ENCODE data around the gene FOXO1.

The FOXO1 gene

GRCh38 chr13:40581277-40581579 lies 85.2 kb downstream of the FOXO1 start:
- DNase-seq (ENCODE audit: low spot score): no peak
- Histone ChIP-seq H3K4me3 (no peak overlapping the region), H3K27ac (no peak overlapping the region)
- TF ChIP-seq CTCF (IDR thresholded peaks at IDR 0.05): no peak

- no peak for DNase-seq (ENCODE audit: low spot score)
- H3K4me3 ChIP-seq: no peak overlapping the region
- no peak overlapping the region for H3K27ac ChIP-seq
- no peak for TF ChIP-seq CTCF (IDR thresholded peaks at IDR 0.05)
Observed at GRCh38 chr13:40580566-40581276, 85.7 kb downstream of the FOXO1 start.

- Histone ChIP-seq H3K4me3 (no peak overlapping the region), H3K27ac (no peak overlapping the region)
- DNase-seq (ENCODE audit: low spot score): no peak
- no peak for TF ChIP-seq CTCF (IDR thresholded peaks at IDR 0.05)
Observed at GRCh38 chr13:40579535-40579934, 86.9 kb downstream of the FOXO1 start.

GRCh38 chr13:40578055-40578454 lies 88.4 kb downstream of the FOXO1 start:
- DNase-seq (ENCODE audit: low spot score): no peak
- Histone ChIP-seq H3K27ac (no peak overlapping the region), H3K4me3 (no peak overlapping the region)
- TF ChIP-seq CTCF (IDR thresholded peaks at IDR 0.05): no peak

GRCh38 chr13:40576369-40576768 lies 90.1 kb downstream of the FOXO1 start:
- H3K27ac ChIP-seq: no peak overlapping the region
- TF ChIP-seq CTCF (IDR thresholded peaks at IDR 0.05): no peak
- DNase-seq (ENCODE audit: low spot score): no peak
- no peak overlapping the region for H3K4me3 ChIP-seq

GRCh38 chr13:40572961-40573360 lies 93.5 kb downstream of the FOXO1 start:
- no peak overlapping the region for H3K27ac ChIP-seq
- H3K4me3 ChIP-seq: no peak overlapping the region
- no peak for DNase-seq (ENCODE audit: low spot score)
- TF ChIP-seq CTCF (IDR thresholded peaks at IDR 0.05): no peak

GRCh38 chr13:40571338-40571963 lies 95.0 kb downstream of the FOXO1 start:
- DNase-seq (ENCODE audit: low spot score): no peak
- no peak overlapping the region for H3K4me3 ChIP-seq
- TF ChIP-seq CTCF (IDR thresholded peaks at IDR 0.05): no peak
- H3K27ac ChIP-seq: no peak overlapping the region
